Umbilical cord (tissue), 2 donors: Measurements from ENCODE around the gene SRGAP2. TPM values are rescaled to one million over a fixed set of nuclear protein-coding genes. Genes with fewer than 3 reads are reported as not detected.
A peak's percentile ranks its signal among the peaks of the same experiment; 100 is the strongest.
"Not testable (repeated sequence)": the region's sequence is repeated elsewhere in the genome, so short reads cannot be mapped to it uniquely, and the experiment has no call there.

Experiments used
- DNase-seq: peaks from one replicate; pipeline ENCODE4 v3.0.0-alpha.2; 2015; ENCODE audit warnings: low spot score
- total RNA-seq: library from RNA; depleted of rRNA; stranded (reverse); fragments of >200 nt; gene quantifications from one replicate; pipeline ENCODE4 v1.2.3, GENCODE V29; 2014; ENCODE audit warnings: low replicate concordance; ENCODE audit not compliant: insufficient read depth

Gene SRGAP2
- total RNA-seq, 1 donor from 2014 or later = 63.3 TPM

- not testable (repeated sequence) for DNase-seq
These were observed 2.2 kb downstream of the SRGAP2 start for GRCh38 chr1:206205569-206205968.

- DNase-seq = not testable (repeated sequence)
These were observed 7.5 kb downstream of the SRGAP2 start for GRCh38 chr1:206210802-206211201.

DNA sequence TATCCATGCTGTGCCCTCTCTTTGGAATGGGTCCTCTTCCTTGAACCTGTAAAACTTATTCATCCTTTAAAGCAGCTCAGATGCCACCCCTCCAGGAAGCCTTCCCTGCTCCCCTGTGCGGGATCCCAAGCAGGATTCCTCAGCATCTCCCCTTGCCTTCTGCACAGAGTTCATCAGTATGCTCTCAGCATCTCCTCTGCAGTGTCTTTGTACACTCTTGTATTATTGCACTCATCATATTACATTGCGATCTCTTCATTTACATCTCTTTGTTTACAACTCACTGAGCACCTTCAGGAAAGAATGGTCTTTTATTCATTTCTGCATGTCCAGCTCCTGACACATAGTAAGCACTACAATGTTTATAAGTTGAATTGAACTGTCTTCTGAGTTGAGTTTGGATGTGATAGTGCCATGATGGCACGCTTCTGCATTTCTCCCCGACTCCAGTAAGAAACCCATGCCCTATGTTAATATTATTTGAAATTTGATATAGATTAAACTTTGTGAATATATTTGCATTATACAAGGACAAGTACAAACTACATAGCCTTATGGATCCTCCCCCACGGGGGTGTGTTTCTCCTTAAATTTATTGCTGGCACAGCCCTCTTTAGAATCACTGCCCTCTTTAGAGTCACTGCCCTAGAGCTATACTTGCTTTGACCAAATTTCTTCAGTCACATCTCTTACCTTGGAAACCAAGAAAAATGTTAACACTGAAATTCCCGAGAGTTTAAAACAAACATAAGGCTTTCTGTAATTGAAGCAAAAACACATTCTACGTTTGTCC, 12.5 kb downstream of the SRGAP2 start:
- not testable (repeated sequence) for DNase-seq

GRCh38 chr1:206218285-206218684, 14.9 kb downstream of the SRGAP2 start:
- DNase-seq = not testable (repeated sequence)

- DNase-seq = not testable (repeated sequence)
These were observed 15.4 kb downstream of the SRGAP2 start for GRCh38 chr1:206218765-206219164.

DNA sequence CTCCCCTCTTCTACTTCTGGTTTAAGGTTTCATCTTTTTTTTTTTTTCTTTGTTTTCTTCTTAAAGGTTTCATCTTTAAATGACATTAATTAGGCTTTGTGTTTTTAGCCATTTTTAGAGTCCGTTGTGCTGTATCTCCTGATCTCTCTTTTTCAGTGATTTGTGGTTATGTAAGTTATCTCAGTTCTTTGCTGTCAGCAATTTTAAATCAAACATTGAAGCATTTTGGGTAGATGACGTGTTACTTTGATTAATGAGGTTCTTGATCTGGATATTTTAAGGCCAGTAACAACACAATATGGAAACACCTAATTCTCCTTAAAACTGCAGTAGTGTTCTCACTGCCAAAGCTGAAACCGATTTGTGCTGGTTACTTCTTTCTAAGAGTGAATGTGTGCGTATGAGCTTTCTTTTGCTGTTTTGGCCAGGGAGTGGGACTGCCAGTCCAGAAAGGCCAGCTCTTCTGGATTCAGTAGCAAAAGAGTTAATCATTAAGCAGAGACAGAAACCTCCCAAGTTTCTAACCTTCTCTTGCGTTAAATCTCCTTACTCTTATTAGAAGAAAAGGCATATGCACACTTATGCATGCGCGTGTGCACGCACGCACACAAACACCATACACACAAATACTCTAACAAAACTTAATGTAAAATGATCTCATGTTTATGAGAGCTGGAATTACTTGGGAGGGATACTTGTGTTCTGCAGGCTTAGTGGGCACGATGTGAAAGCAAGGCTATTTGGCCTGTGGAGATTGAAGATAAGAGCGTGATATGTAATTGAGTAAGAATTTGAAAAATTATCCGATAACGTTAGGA, 16.4 kb downstream of the SRGAP2 start:
- DNase-seq = not testable (repeated sequence)

- peak; percentile 30 for DNase-seq
These were observed 17.1 kb downstream of the SRGAP2 start for GRCh38 chr1:206220332-206221000.

- not testable (repeated sequence) for DNase-seq
These were observed 18.2 kb downstream of the SRGAP2 start for GRCh38 chr1:206221585-206221984.

DNA sequence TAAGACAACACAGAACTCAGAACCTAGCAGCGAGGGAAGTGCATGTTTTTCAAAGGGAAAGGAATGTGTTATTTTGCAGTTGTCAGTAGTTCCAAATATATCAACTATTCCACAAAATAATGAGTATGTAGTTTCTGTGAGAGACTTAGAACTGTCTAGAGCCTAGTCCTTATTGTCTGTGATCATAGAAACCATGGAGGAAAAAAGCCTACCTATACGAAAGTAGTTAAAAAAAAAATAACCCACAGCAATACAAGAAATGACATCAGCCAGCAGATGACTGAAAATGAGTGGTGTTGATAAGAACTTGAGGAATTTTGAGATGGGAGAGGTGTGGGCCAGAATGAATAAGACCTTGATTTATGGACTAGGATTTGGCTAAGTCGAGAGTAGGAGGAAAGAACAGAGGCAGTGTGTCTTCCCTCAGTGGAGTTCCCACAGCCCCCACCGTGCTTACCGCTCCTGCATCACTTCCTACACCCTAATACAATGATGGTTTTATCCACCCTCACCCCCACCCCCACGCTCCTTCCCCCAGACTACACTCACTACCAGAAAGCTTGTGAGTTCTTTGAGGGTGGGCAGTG, 20.9 kb downstream of the SRGAP2 start:
- peak; percentile 1 for DNase-seq

DNA sequence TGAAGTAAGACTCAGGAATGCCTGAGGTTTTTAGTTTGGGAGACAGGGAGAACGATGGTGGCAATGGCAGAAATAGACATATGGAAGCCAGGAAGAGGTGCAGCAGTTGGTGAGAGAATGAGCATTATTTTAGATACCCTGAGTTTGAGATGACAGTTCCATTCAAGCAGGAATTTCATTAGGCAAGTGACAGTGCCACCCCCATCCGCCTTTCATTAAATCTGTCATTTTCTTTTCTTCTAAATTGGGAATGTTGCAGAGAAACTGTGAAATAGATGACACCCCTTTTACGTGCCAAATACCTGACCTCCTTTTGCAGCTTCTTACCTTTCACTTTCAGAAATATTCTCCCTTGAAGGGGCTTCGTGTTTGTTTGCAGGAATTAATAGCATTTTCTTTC, 22.0 kb downstream of the SRGAP2 start:
- DNase-seq = not testable (repeated sequence)

GRCh38 chr1:206226886-206227285, 23.5 kb downstream of the SRGAP2 start:
- not testable (repeated sequence) for DNase-seq

- DNase-seq = not testable (repeated sequence)
These were observed 25.9 kb downstream of the SRGAP2 start for GRCh38 chr1:206229286-206229685.

GRCh38 chr1:206231989-206232388, 28.6 kb downstream of the SRGAP2 start:
- not testable (repeated sequence) for DNase-seq

GRCh38 chr1:206232970-206233645, 29.8 kb downstream of the SRGAP2 start:
- DNase-seq = not testable (repeated sequence)

DNA sequence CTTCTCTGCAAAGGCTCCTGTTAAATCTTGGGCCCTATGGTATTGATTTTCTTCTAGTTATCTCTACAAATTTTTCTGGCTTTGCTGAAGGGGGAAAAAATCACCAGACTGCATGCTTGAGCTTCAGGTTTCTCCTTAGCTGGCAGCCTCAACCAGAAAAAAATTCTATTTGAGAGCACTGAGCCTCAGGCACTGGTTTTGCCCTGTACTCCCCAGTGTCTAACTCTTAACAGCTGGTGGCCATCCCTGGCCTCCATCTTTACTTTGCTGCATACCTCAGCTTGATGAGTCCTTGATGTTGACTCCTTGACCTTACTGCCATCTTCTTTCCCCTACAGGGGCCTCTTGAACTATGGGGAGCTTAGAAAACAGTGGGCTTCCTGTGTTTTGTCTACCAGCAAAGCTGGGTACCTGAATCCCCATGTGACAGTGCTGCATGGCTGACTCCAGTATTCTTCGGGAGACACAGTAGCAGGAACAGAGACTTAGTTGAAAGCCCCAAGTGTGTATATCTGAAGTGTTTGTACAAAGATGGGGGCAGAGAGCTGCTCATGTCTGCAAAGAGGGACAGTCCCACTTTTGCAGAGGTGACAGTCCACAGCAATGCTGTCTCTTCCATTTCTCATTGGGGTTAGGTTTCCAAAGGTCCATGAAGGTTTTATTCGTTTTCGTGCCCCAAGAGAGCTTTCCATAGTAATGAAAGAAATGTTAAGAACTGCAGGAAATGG, 31.0 kb downstream of the SRGAP2 start:
- DNase-seq = not testable (repeated sequence)

DNA sequence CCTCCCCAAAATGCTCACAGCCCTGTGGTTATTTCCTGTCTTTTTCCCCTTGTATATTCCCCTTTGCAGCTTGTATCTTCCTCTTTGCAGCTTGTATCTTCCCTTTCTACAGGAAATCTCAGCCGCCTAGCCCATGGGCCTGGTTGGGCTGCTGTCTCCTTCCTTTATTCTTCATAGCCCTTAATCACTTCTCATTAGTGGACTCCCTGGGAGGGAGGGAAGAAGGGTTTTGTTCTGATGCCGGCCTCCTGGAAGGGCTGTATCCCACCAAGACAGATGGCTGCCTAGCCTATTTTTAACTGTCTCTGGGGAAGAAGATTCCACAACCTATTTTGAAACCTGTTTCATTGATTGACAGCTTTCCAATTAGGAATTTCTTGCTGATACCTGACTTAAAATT, 31.8 kb downstream of the SRGAP2 start:
- not testable (repeated sequence) for DNase-seq

- not testable (repeated sequence) for DNase-seq
These were observed 36.9 kb downstream of the SRGAP2 start for GRCh38 chr1:206240288-206240687.

DNA sequence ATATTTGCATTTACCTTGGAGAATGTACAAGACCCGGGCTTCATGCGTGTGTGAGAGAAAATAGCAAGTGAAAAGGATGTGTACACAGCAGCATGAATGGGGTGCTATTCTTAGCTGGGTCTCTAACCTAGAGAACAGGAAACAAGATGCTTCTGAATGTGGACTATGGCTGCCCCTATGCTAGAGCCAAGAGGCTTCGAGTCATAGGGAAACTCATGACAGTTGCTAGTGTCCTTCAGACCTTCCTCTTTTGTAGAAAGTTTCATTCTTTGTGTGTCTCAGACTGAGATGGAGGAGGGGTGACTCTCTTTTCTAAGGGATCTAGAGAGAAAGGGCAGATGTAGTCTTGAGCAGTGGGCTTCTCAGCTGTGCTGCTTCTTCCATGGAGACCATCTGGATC, 40.0 kb downstream of the SRGAP2 start:
- DNase-seq = peak; percentile 3

DNA sequence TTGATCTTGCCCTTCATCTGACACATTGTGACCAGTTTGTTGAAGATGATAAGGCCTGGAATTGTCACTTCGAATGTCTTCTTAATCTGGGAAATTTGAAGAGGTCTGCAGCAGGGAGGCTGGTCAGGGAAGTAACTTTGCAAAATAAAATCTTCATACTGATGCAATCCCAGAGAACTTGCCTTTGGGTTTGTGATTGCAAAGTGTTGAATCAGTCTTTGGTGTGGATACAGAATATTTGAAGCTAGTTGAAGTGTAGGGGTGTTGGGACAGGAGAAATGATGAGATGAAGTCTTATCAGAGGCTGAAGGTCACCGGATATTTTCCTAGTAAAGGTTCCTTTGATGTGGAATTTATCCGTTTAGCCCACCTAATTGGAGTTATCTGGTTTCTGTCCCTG, 42.1 kb downstream of the SRGAP2 start:
- DNase-seq = not testable (repeated sequence)
